GM21360 (cell line): ENCODE results near the gene CFAP61.

ENCODE experiments used
- ATAC-seq: cut with Tn5 transposase; IDR thresholded peaks from one replicate; pipeline ENCODE4 v1.9.1; 2021; ENCODE audit warnings: mild to moderate bottlenecking, moderate library complexity; ENCODE audit not compliant: unreplicated experiment

CFAP61 gene

DNA sequence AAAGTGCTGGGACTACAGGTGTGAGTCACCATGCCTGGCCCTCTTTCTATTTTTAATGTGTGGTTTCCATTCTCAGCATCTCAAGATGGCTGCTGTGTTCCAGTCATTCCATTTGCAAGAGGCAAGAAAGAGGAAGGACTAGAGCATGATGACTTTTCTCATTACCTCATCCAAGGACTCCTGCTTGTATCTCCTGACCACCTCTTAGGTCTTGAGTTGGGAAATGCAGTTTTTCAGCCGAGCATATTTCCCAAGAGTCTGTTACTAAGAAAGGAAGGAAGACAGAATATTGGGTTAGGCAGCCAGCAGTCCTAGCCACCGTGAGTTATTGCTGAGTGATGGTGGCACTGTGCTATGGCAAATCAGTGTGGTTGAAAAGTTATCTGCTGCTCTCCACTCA is 207.2 kb downstream of the CFAP61 start:
- ATAC-seq: no peak

- no peak for ATAC-seq
Observed at GRCh38 chr20:20261159-20261558, 208.8 kb downstream of the CFAP61 start.

GRCh38 chr20:20265210-20265609 is 212.9 kb downstream of the CFAP61 start:
- no peak for ATAC-seq

DNA sequence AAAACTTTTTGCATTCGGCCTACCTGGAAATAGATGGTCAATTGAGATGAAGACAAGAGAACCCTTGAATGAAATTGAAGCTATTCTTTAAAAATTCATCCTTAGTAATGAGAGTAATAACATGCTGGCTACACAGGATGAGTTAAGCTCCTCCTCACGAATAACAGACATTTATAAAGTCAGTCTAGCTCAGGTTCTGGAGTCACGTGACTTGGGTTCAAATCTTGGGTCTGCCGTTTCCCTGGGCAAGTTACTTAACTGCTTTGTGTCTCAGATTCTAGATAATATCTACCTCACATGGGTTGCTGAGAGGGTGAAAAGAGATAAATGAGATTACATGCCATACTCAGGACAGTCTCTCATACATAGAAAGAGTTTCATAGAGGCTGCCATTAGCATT is 214.2 kb downstream of the CFAP61 start:
- no peak for ATAC-seq

- ATAC-seq: no peak
Observed at GRCh38 chr20:20267685-20268370, 215.5 kb downstream of the CFAP61 start.

DNA sequence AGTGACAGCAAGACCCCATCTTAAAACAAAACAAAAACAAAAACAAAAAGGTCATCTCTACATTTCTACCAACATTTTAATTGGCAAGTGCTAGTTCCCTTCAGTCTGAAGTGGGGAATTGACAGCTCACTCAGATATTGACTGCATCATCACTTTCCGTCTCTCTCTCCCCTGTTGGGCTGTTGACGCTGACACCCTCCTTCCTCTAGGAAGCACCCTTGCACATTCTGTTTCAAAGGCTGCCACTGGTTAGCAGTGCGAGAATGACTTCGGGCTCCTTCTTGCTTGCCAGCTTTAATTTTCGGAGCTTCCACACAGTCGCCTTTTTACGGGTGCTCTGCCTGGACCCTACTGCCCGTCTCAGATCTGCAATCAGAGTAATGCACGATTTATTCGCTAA is 218.9 kb downstream of the CFAP61 start:
- ATAC-seq: no peak

GRCh38 chr20:20272686-20273085 is 220.4 kb downstream of the CFAP61 start:
- ATAC-seq: no peak

DNA sequence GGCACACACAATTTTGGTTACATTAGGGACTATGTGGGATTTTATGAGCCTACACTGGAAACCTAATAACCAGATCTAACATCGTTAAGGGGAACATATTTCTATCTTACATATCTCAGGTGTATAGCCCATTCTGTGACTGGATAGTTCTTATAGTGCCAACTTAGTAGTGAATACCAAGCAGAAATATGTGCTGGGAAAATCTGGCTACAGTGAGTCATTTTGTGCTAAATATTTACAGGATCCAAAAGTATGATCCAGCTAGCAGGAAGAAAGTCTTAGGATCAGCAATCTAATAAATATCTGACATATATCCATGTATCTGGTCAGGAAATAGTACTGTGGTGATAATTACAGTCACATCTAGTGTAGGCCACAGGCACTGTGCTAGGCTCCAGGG is 221.0 kb downstream of the CFAP61 start:
- no peak for ATAC-seq

DNA sequence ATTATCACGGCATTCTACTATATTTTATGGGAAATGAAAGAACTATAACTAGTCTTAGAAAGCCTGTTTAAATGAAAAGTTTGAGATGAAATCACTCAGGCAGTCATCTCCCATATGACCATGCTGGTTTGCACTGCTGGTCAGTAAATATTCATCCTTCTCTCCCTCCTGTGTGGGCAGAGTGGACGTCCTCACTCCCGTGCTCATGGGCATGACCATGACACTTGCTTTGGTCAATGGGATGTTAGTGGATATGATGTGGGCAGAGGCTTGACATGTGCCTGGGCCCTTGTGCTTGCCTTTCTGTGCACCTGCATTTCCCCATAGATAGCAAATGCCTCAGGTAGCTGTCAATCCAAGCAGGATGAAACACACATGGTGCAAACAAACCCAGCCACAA is 222.5 kb downstream of the CFAP61 start:
- no peak for ATAC-seq

DNA sequence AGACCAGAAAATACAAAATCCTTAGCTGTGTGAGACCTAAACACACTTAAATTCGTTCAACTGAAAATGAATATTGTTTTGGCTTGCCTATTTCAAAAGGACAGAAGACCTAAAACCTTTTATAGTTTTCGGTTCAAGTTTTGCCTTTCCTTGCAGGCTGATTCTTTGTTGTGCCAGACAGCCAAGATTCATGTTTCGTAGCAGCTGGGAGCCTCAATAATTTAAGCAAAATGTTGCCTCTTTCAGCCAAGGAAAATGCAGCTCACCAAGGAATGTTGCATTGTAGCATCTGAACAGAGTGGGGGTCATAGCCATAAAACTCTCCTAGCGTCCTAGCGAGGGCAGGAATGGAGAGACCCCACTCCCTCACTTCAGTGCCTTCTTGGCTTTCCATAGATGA is 223.3 kb downstream of the CFAP61 start:
- ATAC-seq: no peak

- no peak for ATAC-seq
Observed at GRCh38 chr20:20276811-20277530, 224.6 kb downstream of the CFAP61 start.

DNA sequence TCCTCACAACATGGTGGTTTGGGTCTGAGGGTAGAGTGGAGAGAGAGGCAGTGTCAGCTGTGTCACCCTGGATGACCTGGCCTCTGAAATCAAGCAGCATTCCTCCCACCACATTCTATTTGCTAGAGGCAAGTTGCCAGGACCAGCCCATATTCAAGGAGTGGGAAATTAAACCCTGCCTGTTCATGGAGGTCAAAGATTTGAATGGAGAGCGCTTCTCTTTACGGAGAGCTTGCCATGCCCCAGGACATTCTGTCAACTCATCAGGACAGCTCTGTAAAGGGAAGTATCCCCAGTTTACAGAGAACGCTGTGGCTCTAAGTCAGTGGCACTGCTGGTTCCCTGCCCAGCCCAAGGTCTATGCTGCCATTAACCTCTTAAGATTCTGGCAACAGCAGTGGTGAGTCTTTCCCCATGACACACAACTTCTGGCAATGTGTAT is 225.6 kb downstream of the CFAP61 start:
- ATAC-seq: no peak

DNA sequence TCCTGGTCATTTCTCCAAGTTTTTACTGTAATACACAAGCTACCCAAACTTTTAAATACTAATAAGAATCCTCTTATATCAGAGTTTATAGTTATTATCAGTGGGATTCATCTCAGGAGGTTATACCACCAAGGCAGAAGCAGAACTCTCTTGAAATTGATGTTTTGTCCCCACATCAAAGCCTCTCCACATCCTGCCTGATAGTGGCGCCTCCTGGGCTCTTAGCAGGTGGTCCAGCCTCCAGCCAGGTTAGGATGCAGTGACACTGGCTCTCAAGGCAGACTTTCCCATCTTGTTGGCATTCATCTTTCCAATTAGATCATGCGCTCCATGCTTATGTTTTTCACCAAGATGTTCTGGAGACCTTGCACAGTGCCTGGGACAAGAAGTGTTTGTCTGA is 233.7 kb downstream of the CFAP61 start:
- no peak for ATAC-seq

DNA sequence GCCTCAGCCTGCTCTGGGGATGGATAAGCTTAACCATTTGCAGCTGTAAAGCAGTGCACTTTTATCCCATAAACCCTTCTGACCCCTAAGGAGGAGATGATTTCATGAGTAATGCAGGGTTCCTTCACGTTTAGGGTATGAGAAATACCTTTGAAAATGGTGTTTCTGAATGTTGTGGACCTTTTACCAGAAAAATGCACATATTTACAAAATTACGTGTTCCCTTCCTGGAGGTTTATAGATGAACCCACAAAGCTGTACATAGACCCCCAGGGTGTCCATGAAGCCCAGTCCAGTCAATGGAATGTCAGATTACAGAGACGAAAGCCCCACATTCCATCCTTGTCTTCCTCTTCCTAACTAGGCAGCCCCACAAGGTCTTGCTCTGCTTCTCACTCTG is 237.0 kb downstream of the CFAP61 start:
- no peak for ATAC-seq

DNA sequence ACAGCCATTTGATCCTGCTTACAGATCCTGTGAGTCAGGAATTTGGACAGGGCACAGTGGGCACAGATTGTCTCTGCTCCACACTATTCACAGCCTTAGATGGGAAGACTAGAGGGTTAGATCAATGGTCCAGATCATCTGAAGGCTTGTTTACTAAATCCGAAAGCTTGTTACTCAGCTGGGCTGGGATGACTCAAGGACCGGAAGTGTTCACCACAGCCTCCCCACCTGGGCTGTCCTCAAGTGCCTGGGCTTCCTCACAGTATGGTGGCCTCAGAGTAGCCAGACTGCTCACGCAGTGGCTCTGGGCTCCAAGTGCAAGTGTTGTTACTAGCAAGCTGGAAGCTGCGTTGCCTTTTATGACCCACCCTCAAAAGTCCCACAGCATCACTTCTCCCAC is 240.1 kb downstream of the CFAP61 start:
- ATAC-seq: no peak

GRCh38 chr20:20293141-20293540 is 240.8 kb downstream of the CFAP61 start:
- no peak for ATAC-seq

GRCh38 chr20:20293691-20294385 is 241.5 kb downstream of the CFAP61 start:
- ATAC-seq: no peak

DNA sequence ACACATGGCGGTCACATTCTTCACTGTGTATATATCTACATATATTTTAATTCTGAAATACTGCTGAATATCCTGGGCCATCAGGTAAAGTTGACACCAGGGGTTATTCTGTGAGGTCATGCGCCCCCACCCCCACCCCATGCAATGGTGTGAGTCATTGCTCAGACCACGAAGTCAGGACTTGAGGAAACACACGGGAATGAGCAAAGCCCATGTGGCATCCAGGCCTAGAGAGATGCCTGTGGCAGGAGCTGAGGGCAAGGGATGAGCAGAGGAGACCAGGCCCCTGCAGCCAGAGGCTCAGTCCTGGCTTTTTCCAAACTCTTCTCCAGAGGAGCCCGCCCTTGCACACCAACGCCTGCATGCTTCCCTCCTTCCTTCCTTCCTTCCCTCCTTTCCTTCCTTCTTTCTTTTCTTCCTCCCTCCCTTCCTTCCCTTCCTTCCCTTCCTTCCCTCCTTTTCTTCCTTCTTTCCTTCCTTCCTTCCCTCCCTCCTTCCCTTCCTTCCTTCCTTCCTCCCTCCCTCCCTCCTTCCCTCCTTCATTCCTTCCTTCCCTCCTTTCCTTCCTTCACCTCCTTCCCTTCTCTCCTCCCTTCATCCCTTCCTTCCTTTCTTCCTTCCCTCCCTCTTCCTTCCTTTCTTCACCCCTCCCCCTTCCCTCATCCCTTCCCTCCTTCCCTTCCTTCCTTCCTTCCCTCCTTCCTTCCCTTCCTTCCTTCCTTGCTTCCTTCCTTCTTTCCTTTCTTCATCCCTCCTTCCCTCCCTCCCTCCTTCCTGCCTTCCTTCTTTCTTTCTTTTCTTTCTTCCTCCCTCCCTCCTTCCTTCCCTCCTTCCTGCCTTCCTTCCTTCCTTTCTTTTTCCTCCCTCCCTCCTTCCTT is 243.5 kb downstream of the CFAP61 start:
- ATAC-seq: no peak

GRCh38 chr20:20297181-20297580 is 244.8 kb downstream of the CFAP61 start:
- no peak for ATAC-seq

DNA sequence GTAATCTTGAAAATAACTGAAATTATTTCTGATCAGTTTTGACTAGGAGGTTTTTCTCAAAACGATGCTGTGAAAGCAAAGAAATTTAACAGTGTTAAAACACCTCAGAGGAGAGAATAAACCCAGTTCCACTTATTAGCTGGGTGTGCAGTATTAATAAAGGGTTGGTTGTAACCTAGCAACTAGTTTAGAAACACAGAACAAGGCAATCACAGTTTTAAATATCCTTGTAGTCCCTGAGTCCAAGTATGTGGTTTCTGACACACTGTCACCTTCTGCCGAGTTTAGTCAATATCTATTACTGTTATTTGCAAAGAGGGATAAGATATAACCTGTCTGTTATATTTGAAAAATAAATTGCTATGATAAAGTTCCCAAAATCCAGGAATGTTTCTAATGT is 245.4 kb downstream of the CFAP61 start:
- no peak for ATAC-seq

GRCh38 chr20:20299904-20300303 is 247.6 kb downstream of the CFAP61 start:
- ATAC-seq: no peak
